ENCODE results near the gene RPTOR. TPM values are rescaled to one million over a fixed set of nuclear protein-coding genes. Genes with fewer than 3 reads are reported as not detected.

Gene RPTOR
- total RNA-seq, 1 donor from 2014 or later, result 53.7 TPM

GRCh38 chr17:80949451-80950421 is 405.1 kb downstream of the RPTOR start:
- Mint-ChIP-seq H3K4me1 (no peaks in the 10 kb centered on the region), H3K4me3 (no peak overlapping the region), H3K9me3 (peaks cover 8% of the 10 kb centered on the region), H3K27me3 (ENCODE audit: low read depth) (no peaks in the 10 kb centered on the region), H3K27ac (no peak overlapping the region), H3K36me3 (peaks cover 27% of the 10 kb centered on the region)
- DNase-seq (ENCODE audit: low spot score in 2 of 2, unreplicated experiment in 2 of 2), result peak in 1 of 2 experiments; percentile 10
- no peak for TF ChIP-seq CTCF (IDR thresholded peaks at IDR 0.05; ENCODE audit: unreplicated experiment)

- no peak overlapping the region for H3K4me3 Mint-ChIP-seq
- H3K9me3 Mint-ChIP-seq, result peaks cover 14% of the 10 kb centered on the region
- H3K27ac Mint-ChIP-seq, result no peak overlapping the region
- TF ChIP-seq CTCF (IDR thresholded peaks at IDR 0.05; ENCODE audit: unreplicated experiment), result no peak
- DNase-seq (ENCODE audit: low spot score in 2 of 2, unreplicated experiment in 2 of 2), result peak in 1 of 2 experiments; percentile 8
- no peaks in the 10 kb centered on the region for H3K4me1 Mint-ChIP-seq
- H3K36me3 Mint-ChIP-seq, result peaks cover 33% of the 10 kb centered on the region
- H3K27me3 Mint-ChIP-seq (ENCODE audit: low read depth), result no peaks in the 10 kb centered on the region
Measured at GRCh38 chr17:80950466-80951120, 406.0 kb downstream of the RPTOR start.

GRCh38 chr17:80951121-80952090 is 406.8 kb downstream of the RPTOR start:
- peaks cover 12% of the 10 kb centered on the region for H3K9me3 Mint-ChIP-seq
- no peaks in the 10 kb centered on the region for H3K27me3 Mint-ChIP-seq (ENCODE audit: low read depth)
- peak in 1 of 2 experiments; percentile 14 for DNase-seq (ENCODE audit: low spot score in 2 of 2, unreplicated experiment in 2 of 2)
- H3K27ac Mint-ChIP-seq, result no peak overlapping the region
- no peaks in the 10 kb centered on the region for H3K4me1 Mint-ChIP-seq
- H3K4me3 Mint-ChIP-seq, result no peak overlapping the region
- H3K36me3 Mint-ChIP-seq, result peaks cover 25% of the 10 kb centered on the region
- TF ChIP-seq CTCF (IDR thresholded peaks at IDR 0.05; ENCODE audit: unreplicated experiment), result no peak

- no peaks in the 10 kb centered on the region for H3K4me1 Mint-ChIP-seq
- no peak for TF ChIP-seq CTCF (IDR thresholded peaks at IDR 0.05; ENCODE audit: unreplicated experiment)
- H3K9me3 Mint-ChIP-seq, result peaks cover 6% of the 10 kb centered on the region
- peaks cover 16% of the 10 kb centered on the region for H3K36me3 Mint-ChIP-seq
- no peak for DNase-seq (ENCODE audit: low spot score in 2 of 2, unreplicated experiment in 2 of 2)
- no peaks in the 10 kb centered on the region for H3K27me3 Mint-ChIP-seq (ENCODE audit: low read depth)
- no peak overlapping the region for H3K27ac Mint-ChIP-seq
- no peak overlapping the region for H3K4me3 Mint-ChIP-seq
Measured at GRCh38 chr17:80952291-80952690, 407.7 kb downstream of the RPTOR start.

All from mesothelial cell of epicardium (in vitro differentiated cells).